Globus pallidus (tissue), 1 donor: Measurements from ENCODE around the gene KIF1C.
"Not testable (repeated sequence)": the region's sequence is repeated elsewhere in the genome, so short reads cannot be mapped to it uniquely, and the experiment has no call there.

Experiments used
- DNase-seq: peaks from one replicate; pipeline ENCODE4 v3.0.0-alpha.2; 2015; ENCODE audit warnings: low spot score

KIF1C gene

DNA sequence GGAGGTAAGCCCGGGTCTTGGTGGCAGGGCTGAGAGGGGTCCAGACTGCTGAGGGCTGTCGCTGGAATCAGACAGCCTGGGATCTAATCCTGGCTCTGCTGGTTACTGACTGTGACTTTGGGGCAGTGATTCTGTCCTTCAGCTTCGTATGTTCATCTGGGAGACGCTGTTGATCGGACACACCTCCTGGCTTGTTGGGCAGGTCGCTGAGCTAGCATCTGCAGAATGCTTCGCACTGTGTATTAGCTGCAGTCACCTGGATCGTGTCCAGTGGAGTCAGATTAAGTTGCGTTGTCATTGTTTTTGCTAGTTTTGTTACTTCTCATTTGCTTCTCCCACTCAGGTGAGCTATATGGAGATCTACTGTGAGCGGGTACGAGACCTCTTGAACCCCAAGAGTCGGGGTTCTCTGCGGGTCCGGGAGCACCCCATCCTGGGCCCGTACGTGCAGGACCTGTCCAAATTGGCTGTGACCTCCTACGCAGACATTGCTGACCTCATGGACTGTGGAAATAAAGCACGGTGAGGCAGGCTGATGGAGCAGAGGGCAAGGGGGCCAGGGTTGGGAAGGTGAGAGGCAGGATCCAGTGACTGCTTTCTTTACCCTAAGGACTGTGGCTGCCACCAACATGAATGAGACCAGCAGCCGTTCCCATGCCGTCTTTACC lies 4.5 kb downstream of the KIF1C start:
- DNase-seq = no peak

- no peak for DNase-seq
Measured at GRCh38 chr17:5003214-5003867, 5.6 kb downstream of the KIF1C start.

DNA sequence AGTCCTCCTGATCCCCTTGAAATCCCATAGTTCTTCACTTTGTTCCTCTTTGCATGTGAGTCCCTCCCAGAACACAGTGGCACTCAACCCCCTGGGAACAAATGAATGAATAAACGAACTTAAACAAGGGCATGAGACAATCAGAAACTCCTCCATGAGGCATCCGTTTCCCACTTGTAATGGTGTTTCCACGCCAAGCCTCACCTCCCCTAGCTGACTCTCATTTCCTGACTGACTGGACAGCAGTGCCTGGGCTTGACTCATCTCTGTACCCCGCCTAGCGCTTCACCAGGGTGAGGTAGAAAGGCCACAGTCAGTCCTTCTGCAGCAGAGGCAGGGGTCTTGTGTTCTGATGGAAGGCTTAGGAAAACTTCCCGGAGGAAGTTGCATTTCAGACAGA lies 14.2 kb downstream of the KIF1C start:
- no peak for DNase-seq

- DNase-seq = no peak
Measured at GRCh38 chr17:5014357-5014756, 16.6 kb downstream of the KIF1C start.

DNA sequence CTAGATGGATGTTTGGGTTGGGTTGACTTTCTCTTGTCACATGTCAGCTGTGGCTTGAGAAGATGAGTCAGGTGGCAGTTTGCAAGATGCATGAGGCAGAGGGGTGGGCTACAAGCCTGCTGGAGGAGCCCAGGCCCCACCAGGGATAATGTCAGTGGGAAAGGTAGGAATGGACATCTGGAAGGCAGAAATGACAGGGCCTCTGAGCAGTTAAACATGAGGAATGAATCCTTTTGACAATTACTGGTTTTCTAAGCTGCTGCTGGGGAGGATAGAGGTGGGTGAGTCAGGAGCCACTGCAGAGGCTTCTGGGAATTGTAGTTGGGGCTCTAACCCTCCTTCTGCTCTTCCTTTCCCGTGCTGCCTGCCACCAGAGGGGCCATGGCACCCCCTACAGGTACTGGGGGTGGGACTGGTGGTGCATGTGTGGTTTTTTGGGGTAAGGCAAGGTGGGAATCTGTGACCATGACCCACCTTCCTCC lies 21.8 kb downstream of the KIF1C start:
- no peak for DNase-seq

DNA sequence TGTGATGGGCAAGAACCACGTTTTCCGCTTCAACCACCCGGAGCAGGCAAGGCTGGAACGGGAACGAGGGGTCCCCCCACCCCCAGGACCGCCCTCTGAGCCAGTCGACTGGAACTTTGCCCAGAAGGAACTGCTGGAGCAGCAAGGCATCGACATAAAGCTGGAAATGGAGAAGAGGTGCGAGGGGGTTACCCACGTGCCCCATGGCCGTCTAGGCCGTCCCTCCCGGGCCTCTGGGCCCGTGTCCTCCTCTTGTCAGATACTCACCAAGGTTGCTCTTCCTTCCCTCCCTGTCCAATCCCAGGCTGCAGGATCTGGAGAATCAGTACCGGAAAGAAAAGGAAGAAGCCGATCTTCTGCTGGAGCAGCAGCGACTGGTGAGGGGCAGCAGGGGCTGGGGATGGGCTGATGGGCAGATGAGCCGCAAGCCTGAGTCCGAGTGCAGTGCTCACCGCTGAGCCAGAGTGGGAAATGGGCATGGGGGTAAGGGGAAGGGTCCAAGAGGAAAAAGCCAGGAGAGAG lies 22.8 kb downstream of the KIF1C start:
- DNase-seq = no peak

GRCh38 chr17:5022171-5022711 lies 24.5 kb downstream of the KIF1C start:
- DNase-seq = no peak

DNA sequence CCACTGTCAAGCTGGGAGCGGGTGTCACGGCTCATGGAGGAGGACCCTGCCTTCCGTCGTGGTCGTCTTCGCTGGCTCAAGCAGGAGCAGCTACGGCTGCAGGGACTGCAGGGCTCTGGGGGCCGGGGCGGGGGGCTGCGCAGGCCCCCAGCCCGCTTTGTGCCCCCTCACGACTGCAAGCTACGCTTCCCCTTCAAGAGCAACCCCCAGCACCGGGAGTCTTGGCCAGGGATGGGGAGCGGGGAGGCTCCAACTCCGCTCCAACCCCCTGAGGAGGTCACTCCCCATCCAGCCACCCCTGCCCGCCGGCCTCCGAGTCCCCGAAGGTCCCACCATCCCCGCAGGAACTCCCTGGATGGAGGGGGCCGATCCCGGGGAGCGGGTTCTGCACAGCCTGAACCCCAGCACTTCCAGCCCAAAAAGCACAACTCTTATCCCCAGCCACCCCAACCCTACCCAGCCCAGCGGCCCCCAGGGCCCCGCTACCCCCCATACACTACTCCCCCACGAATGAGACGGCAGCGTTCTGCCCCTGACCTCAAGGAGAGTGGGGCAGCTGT lies 25.9 kb downstream of the KIF1C start:
- DNase-seq = no peak

GRCh38 chr17:5024604-5025003 lies 26.9 kb downstream of the KIF1C start:
- no peak for DNase-seq

GRCh38 chr17:5027299-5027698 lies 29.5 kb downstream of the KIF1C start:
- DNase-seq = no peak

DNA sequence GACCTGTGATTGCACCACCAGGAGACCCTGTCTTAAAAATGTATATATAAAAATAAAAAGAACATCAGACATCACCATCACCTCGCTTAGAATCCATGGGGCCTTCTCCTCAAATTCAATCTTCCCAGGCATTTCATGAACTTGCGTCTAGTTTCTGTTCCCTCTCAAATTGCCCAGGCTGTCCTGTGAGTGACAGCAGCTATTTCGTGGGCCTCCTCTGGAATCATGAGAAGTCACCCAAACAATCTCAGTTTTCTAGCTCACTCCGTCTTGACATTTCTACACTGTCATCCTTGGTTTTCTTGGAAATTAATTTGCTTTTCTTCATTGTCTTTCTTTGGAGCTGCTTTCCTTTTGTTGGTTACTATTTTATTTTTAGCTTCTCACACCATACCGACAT lies 30.2 kb downstream of the KIF1C start:
- DNase-seq = no peak

- DNase-seq = not testable (repeated sequence)
Measured at GRCh38 chr17:5030168-5030567, 32.4 kb downstream of the KIF1C start.

- peak; percentile 62 for DNase-seq
Measured at GRCh38 chr17:5031365-5032082, 33.8 kb downstream of the KIF1C start.

- DNase-seq = no peak
Measured at GRCh38 chr17:5032865-5033264, 35.1 kb downstream of the KIF1C start.

GRCh38 chr17:5033352-5034015 lies 35.7 kb downstream of the KIF1C start:
- DNase-seq = no peak

GRCh38 chr17:5034063-5034462 lies 36.3 kb downstream of the KIF1C start:
- no peak for DNase-seq

- DNase-seq = no peak
Measured at GRCh38 chr17:5034651-5035050, 36.9 kb downstream of the KIF1C start.

DNA sequence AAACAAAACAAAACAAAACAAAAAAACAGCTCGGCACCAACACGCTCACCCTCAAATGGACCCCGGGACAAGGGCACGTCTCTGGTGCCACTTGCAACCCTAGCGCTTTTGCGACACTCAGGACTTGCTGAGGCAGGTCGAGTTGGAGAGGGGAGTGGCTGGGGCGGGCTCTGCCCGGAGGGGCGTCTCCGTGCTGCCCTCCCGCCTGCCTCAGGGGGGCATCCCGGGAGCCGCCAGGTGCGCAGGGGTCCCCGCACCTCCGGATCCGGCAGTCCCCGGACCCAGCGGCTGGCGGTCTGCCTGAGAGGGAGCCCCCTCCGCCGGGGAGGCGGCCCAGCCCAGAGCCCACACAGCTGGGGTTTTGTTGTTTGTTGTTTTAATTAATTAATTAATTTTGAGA lies 37.6 kb downstream of the KIF1C start, which contains the start of gene SLC52A1:
TSS of gene SLC52A1 (minus strand) at position 112 of the 400 bp plus-strand sequence. CDS start 820 bp downstream, outside the sequence.
- DNase-seq = no peak

GRCh38 chr17:5042157-5043022 lies 44.6 kb downstream of the KIF1C start:
- no peak for DNase-seq

GRCh38 chr17:5043524-5043923 lies 45.8 kb downstream of the KIF1C start:
- DNase-seq = no peak

DNA sequence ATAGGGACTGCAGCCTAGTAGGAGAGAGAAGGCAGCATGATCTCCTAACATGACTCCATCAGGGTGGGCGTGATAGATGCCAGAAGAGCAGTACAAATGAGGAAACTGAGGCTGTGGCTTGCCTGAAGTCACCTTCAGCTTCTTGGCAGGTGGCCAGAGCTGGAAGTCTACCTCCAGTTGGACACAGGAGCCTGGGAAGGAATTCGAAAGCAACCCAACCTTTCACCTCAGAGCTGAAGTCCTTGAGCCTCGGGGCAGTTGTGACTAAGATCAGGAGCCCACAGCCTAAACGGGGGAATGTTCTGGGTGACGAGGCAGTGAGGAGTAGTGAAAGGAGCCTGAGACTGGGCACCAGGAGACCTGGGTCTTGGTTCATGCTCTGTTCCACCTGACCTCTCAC lies 46.9 kb downstream of the KIF1C start:
- no peak for DNase-seq
